Activated naive CD8-positive, alpha-beta T cell treated with anti-CD3 and anti-CD28 coated beads, Interleukin-2, amount 50 U/mL, for 16 hours (primary cell): ENCODE data around the gene ELF2.
"Not testable (repeated sequence)": the region's sequence is repeated elsewhere in the genome, so short reads cannot be mapped to it uniquely, and the experiment has no call there.

Source experiments
- DNase-seq: peaks from one replicate; pipeline ENCODE4 v3.0.0-alpha.2; 2020; ENCODE audit warnings: low read depth, low spot score

Gene ELF2

GRCh38 chr4:139177049-139177868 lies at the start of gene ELF2:
Gene ELF2, minus strand, starts transcription at chr4:139177218. Its CDS starts 39,517 bp downstream, at chr4:139137701.
- DNase-seq, result peak; percentile 49

GRCh38 chr4:139223682-139224317 lies 46.8 kb upstream of the ELF2 start:
- no peak for DNase-seq

GRCh38 chr4:139222215-139222614 lies 45.2 kb upstream of the ELF2 start:
- DNase-seq, result no peak

- no peak for DNase-seq
These were observed 44.7 kb upstream of the ELF2 start for GRCh38 chr4:139221687-139222086.

- no peak for DNase-seq
These were observed 42.5 kb upstream of the ELF2 start for GRCh38 chr4:139219450-139220055.

- no peak for DNase-seq
These were observed 37.1 kb upstream of the ELF2 start for GRCh38 chr4:139214039-139214534.

- not testable (repeated sequence) for DNase-seq
These were observed 36.6 kb upstream of the ELF2 start for GRCh38 chr4:139213633-139214032.

GRCh38 chr4:139212900-139213299 lies 35.9 kb upstream of the ELF2 start:
- DNase-seq, result no peak

GRCh38 chr4:139210486-139210885 lies 33.5 kb upstream of the ELF2 start:
- no peak for DNase-seq

GRCh38 chr4:139209470-139210063 lies 32.5 kb upstream of the ELF2 start:
- DNase-seq, result no peak

- no peak for DNase-seq
These were observed 31.5 kb upstream of the ELF2 start for GRCh38 chr4:139208404-139208945.

GRCh38 chr4:139207873-139208403 lies 30.9 kb upstream of the ELF2 start:
- DNase-seq, result no peak

GRCh38 chr4:139207247-139207646 lies 30.2 kb upstream of the ELF2 start:
- DNase-seq, result no peak

GRCh38 chr4:139202991-139203390 lies 26.0 kb upstream of the ELF2 start:
- DNase-seq, result no peak

- DNase-seq, result no peak
These were observed 23.5 kb upstream of the ELF2 start for GRCh38 chr4:139200506-139200905.

GRCh38 chr4:139200102-139200501 lies 23.1 kb upstream of the ELF2 start:
- DNase-seq, result no peak

- not testable (repeated sequence) for DNase-seq
These were observed 20.2 kb upstream of the ELF2 start for GRCh38 chr4:139197214-139197613.

GRCh38 chr4:139196462-139196861 lies 19.4 kb upstream of the ELF2 start:
- DNase-seq, result no peak

GRCh38 chr4:139191373-139191772 lies 14.4 kb upstream of the ELF2 start:
- DNase-seq, result no peak

- no peak for DNase-seq
These were observed 13.0 kb upstream of the ELF2 start for GRCh38 chr4:139189972-139190371.

GRCh38 chr4:139189417-139189749 lies 12.4 kb upstream of the ELF2 start:
- DNase-seq, result no peak
